ENCODE data around the gene KCNQ2.

The KCNQ2 gene

GRCh38 chr20:63454731-63455567 is 17.5 kb downstream of the KCNQ2 start:
- DNase-seq (ENCODE audit: low read depth, low spot score): no peak

- peak; percentile 59 for DNase-seq (ENCODE audit: low read depth, low spot score)
These were observed 19.5 kb downstream of the KCNQ2 start for GRCh38 chr20:63452821-63453523.

- DNase-seq (ENCODE audit: low read depth, low spot score): no peak
These were observed 20.1 kb downstream of the KCNQ2 start for GRCh38 chr20:63452341-63452740.

- no peak for DNase-seq (ENCODE audit: low read depth, low spot score)
These were observed 20.6 kb downstream of the KCNQ2 start for GRCh38 chr20:63451821-63452220.

- DNase-seq (ENCODE audit: low read depth, low spot score): no peak
These were observed 22.4 kb downstream of the KCNQ2 start for GRCh38 chr20:63449796-63450730.

GRCh38 chr20:63449025-63449424 is 23.4 kb downstream of the KCNQ2 start:
- no peak for DNase-seq (ENCODE audit: low read depth, low spot score)

GRCh38 chr20:63448031-63448430 is 24.4 kb downstream of the KCNQ2 start:
- no peak for DNase-seq (ENCODE audit: low read depth, low spot score)

GRCh38 chr20:63447320-63447719 is 25.1 kb downstream of the KCNQ2 start:
- no peak for DNase-seq (ENCODE audit: low read depth, low spot score)

GRCh38 chr20:63446216-63447024 is 26.0 kb downstream of the KCNQ2 start:
- DNase-seq (ENCODE audit: low read depth, low spot score): no peak

GRCh38 chr20:63445075-63445734 is 27.2 kb downstream of the KCNQ2 start:
- no peak for DNase-seq (ENCODE audit: low read depth, low spot score)

- no peak for DNase-seq (ENCODE audit: low read depth, low spot score)
These were observed 27.9 kb downstream of the KCNQ2 start for GRCh38 chr20:63444548-63444947.

GRCh38 chr20:63443606-63444395 is 28.7 kb downstream of the KCNQ2 start:
- DNase-seq (ENCODE audit: low read depth, low spot score): no peak

- peak; percentile 64 for DNase-seq (ENCODE audit: low read depth, low spot score)
These were observed 30.4 kb downstream of the KCNQ2 start for GRCh38 chr20:63442100-63442493.

- no peak for DNase-seq (ENCODE audit: low read depth, low spot score)
These were observed 31.0 kb downstream of the KCNQ2 start for GRCh38 chr20:63441136-63442099.

GRCh38 chr20:63440366-63440955 is 32.0 kb downstream of the KCNQ2 start:
- no peak for DNase-seq (ENCODE audit: low read depth, low spot score)

GRCh38 chr20:63439866-63440265 is 32.6 kb downstream of the KCNQ2 start:
- no peak for DNase-seq (ENCODE audit: low read depth, low spot score)

- no peak for DNase-seq (ENCODE audit: low read depth, low spot score)
These were observed 34.3 kb downstream of the KCNQ2 start for GRCh38 chr20:63438121-63438520.

GRCh38 chr20:63435552-63435951 is 36.9 kb downstream of the KCNQ2 start:
- no peak for DNase-seq (ENCODE audit: low read depth, low spot score)

Measured in ELF-1 (cell line).